NCI-H1092 (cell line): ENCODE data around the gene QPRT.
"Not testable (repeated sequence)": the region's sequence is repeated elsewhere in the genome, so short reads cannot be mapped to it uniquely, and the experiment has no call there.

ENCODE experiments used
- DNase-seq: peaks from one replicate; lab custom pipeline; 2025; lab: John Stamatoyannopoulos, UW

QPRT gene

GRCh38 chr16:29720703-29721102 is 41.7 kb downstream of the QPRT start:
- DNase-seq: no peak

DNA sequence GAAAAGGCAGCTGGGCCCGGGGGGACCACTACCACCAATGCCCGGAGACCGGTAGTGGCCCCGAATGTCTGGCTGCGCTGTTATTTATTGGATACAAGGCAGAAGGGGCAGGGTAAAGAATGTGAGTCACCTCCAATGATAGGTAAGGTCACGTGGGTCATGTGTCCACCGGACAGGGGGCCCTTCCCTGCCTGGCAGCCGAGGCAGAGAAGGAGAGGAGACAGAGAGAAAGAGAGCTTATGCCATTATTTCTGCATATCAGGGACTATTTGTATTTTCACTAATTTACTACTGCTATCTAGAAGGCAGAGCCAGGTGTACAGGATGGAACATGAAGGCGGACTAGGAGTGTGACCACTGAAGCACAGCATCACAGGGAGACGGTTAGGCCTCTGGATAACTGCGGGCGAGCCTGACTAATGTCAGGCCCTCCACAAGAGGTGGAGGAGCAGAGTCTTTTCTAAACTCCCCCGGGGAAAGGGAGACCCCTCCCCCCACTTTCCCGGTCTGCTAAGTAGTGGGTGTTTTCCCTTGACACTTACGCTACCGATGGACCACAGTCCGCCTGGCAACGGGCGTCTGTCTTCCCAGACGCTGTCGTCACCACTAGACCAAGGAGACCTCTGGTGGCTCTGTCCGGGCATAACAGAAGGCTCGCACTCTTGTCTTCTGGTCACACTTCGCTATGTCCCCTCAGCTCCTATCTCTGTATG is 42.3 kb downstream of the QPRT start:
- DNase-seq: peak; percentile 19

DNA sequence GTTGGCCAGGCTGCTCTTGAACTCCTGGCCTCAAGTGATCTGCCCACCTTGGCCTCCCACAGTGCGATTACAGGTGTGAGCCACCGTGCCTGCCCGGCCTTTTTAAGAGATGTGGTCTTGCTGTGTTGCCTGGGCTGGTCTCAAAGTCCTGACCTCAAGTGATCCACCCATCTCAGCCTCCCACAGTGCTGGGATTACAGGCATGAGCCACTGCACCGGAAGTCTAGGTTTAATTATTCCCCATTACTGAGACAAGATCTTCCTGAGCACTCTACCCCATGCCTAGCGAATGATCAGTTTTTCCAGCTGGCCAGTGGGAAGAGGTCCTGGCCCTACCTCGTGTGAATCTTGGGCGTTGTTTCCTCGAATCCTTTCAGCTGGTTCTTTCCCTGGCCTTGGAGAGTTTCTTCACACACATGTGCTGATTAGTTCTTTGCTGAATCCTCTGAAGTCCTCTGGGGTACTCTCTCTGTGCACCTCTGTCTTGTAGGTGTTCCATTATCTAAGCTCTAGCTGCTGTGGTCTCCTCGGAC is 47.9 kb downstream of the QPRT start:
- DNase-seq: no peak

DNA sequence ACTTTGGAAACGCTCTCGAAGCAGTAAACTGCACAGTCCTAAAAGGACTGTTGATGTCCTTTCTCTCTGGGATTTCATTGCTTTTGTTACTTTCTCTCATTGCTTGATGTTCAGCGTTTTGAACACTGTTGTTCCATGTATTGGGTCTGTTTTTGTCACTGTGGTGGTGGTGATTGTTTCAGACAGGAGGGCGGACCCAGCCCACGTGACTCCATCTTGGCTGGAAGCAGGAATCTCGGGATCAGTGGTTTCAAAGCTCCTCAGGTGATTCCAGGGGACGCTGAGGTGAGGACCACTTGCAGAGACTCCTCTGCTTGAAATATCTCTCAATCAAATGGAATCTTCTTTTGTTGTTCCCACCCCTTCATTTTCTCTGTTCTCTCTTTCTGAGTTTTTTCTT is 48.5 kb downstream of the QPRT start:
- no peak for DNase-seq

GRCh38 chr16:29729116-29729521 is 50.1 kb downstream of the QPRT start:
- DNase-seq: peak; percentile 16

GRCh38 chr16:29730649-29731048 is 51.7 kb downstream of the QPRT start:
- no peak for DNase-seq

DNA sequence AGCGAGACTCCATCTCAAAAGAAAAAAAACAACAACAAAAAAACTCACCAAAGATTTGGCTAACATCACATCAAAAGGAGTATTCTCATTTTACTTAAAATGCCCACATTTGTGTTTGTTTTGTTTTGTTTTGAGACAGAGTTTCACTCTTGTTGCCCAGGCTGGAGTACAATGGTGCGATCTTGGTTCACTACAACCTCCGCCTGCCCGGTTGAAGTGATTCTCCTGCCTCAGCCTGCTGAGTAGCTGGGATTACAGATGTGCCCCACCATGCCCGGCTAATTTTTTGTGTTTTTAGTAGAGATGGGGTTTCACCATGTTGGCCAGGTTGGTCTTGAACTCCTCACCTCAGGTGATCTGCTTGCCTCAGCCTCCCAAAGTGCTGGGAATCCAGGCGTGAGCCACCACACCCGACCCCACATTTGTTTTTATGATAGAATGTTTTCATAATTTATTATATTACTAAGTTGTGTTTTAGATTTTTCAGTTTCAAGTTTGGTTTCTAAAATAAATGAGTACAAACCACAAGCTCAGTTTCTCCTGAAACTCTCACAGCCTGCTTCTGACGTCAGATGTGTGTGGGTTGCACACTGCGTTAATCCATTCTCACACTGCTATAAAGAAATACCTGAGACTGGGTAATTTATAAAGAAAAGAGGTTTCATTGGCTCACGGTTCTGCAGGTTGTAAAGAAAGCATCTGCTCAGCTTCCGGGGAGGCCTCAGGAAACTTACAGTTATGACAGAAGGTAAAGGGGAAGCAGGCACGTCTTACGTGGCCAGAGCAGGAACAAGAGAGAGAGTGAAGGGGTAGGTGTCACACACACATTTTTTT is 53.0 kb downstream of the QPRT start:
- DNase-seq: not testable (repeated sequence)

DNA sequence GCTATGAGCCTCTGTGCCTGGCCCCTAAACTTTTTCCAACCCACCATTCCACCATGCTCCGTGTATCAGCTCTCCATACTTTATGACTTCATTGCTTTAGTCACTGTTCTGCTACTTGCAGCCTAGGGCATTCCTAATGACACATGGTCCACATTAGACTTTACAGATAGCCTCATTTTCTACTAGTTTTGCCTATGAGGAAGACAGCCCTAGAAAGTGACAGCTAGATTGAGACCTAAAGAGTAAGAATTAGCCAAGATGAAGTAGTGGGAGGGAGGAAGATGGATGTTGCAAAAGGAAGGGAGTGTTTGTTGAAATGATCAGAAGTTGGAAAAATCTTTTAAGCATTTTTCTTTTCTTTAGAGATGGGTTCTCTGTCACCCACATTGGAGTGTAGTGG is 55.8 kb downstream of the QPRT start:
- DNase-seq: no peak

DNA sequence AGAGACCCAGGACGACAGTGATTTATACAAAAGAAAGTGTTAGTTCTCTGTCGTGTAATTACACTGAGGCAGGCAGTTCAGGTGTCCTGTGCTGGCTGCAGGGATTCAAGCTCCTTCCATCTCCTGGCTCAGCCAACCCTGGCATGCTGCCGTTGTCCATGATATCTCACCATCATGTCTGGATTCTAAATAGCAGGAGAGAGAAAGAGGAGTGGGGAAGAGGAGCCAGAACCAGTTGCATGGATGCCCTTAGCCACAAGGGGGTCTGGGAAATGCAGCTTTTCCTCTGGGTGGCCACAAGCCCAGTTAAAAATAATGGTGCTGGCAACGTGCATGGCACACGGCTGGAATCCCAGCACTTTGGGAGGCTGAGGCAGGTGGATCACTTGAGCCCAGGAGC is 57.1 kb downstream of the QPRT start:
- no peak for DNase-seq

- DNase-seq: no peak
Observed at GRCh38 chr16:29736764-29737163, 57.8 kb downstream of the QPRT start.

DNA sequence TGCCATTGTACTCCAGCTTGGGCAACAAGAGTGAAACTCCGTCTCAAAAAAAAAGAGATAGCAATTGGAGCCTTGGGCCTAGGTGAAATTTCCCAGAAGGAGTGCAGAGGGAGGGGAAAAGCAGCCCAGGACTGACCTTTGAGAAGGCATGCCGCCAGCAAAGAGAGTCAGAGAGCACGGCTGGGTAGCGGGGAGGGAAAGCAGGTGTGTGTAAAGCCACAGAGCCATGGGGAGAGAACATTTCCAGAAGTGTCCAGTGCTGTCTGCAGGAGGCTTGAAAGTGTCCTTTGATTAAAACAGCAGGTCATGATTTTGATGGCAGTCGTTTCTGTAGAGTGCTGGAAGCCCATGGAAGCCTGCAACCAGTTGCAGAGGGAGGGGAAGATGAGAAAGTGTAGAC is 58.7 kb downstream of the QPRT start:
- no peak for DNase-seq

- DNase-seq: no peak
Observed at GRCh38 chr16:29738514-29738913, 59.5 kb downstream of the QPRT start.

DNA sequence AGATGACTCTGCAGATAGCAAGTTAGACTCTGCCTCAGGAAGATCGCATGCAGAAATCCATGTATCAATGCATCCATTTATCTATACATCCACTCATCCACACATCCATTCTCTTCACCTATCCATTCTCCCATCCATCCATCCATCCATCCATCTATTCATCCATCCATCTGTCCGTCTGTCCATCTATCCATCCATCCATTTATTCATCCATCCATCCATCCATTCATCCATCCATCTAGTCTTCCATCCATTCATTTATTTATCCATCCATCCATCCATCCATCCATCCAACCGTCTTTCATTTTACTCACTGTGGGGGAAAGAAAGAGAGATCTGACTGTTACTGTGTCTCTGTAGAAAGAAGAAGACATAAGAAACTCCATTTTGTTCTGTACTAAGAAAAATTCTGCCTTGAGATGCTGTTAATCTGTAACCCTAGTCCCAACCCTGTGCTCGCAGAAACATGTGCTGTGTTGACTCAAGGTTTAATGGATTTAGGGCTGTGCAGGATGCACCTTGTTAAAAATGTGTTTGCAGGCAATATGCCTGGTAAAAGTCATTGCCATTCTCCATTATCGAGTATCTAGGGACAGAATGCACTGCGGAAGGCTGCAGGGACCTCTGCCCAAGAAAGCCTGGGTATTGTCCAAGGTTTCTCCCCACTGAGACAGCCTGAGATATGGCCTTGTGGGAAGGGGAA is 61.1 kb downstream of the QPRT start:
- DNase-seq: not testable (repeated sequence)

DNA sequence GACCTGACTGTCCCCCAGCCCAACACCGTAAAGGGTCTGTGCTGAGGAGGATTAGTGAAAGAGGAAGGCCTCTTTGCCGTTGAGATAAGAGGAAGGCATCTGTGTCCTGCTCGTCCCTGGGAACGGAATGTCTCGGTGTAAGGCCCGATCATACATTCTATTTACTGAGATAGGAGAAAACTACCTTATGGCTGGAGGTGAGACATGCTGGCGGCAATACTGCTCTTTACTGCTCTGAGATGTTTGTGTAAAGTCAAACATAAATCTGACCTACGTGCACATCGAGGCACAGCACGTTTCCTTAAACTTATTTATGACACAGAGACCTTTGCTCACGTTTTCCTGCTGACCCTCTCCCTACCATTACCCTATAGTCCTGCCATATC is 61.6 kb downstream of the QPRT start:
- DNase-seq: not testable (repeated sequence)

DNA sequence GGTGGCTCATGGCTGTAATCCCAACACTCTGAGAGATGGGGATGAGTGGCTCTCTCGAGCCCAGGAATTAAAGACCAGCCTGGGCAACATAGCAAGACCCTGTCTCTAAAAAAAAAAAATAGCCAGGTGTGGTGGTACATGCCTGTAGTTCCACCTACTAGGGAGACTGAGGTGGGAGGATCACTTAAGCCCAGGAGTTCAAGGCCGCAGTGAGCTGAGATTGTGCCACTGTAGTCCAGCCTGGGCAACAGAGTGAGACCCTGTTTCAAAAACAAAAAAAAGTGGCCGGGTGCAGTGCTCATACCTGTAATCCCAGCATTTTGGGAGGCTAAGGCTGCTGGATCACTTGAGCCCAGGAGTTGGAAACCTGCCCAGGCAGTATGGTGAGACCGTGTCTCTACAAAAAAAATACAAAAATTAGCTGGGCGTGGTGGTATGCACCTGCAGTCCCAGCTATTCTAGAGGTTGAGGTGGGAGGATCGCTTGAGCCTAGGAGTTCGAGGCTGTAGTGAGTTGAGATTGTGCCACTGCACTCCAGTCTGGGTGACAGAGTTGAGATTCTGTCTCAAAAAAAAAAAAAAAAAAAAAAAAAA is 63.8 kb downstream of the QPRT start:
- DNase-seq: no peak

DNA sequence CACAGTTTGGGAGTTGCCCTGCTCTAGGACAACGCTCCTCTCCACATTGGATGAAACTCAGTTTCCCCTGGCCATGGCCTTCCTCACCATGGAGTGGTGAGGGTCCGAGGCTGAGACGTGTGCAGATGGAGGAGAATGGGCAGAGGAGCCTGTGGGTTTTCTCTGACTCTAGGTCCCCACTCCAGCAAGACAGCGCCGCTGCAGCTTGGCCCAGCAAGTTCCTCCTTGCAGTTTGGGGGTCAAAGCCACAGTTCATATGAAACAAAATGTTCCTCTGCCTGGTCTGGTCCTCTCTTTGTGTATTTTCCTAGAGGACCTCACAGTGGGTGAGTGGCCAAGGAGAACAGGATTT is 64.5 kb downstream of the QPRT start:
- DNase-seq: no peak

DNA sequence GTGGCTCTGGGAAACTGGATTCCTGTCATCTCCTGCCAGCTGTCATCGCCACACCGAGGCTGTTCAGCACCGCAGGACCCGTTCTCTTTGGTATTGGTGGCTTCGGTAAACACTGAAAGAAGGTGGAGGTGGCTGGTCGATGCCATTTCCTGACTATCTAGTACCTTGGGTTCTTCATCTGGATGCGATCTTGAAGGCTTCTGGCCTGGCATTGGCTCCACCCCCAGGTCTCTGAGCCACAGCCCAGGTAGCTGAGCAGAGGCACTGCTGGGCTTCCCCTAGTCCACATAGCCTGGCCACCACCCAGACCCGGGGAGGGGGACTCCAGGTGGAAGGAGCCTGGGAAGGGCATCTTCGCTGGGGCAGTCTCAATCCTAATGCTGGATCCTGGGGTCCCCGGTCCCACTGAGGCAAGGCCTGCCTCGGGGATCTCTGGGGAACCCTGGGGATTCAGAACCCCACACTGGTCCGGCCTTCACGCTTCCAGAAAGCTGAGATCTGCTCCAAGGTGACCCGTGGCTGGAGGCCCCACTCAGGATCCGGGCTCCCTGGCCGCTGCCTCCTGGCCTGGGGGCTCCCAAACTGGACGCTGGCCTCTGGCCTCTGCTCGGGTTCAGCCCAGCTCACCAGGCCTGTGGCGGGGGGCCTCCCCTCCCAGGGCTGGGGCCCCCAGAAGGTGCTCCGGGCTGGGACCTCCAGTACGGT is 65.0 kb downstream of the QPRT start:
- DNase-seq: no peak

GRCh38 chr16:29744541-29745101 is 65.6 kb downstream of the QPRT start:
- DNase-seq: no peak

DNA sequence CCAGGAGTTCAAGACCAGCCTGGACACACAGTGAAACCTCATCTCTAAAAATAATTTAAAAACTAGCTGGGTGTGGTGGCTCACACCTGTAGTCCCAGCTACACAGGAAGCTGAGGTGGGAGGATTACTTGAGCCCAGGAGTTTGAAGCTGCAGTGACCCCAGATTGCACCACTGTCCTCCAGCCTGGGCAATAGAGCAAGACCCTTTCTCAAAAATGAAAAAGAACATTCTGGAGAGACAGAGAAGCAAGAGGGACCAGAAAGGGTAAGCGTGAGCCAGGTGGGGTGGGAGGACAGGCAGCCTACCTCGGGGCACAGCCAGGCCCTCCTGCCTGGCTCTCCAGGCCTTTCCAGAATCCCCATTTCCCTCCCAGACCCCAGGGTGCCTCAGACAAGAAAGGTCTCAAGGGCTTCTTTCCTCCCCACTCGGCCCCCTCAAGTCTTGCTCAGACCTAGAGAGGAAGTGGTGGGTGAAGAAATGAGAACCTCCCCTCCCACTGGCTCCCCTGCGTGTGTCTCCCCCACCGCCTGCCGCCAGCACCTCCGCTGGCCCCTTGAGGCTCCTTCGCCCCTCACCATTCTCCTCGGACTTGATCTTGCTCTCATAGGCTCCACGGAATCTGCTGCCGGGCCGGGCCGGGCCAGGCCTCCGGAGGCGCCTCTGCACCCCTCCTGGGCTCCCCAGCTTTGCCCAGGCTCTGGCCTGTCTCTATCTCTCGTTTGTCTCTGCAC is 66.3 kb downstream of the QPRT start:
- no peak for DNase-seq

GRCh38 chr16:29745853-29746345 is 66.9 kb downstream of the QPRT start, which contains the start of gene C16orf54:
TSS of gene C16orf54 (minus strand) at chr16:29745990. CDS start at chr16:29744951, 1,039 bp downstream.
- DNase-seq: no peak
